T-helper 2 cell (primary cell): ENCODE results near the gene ZNF775.
A peak's percentile ranks its signal among the peaks of the same experiment; 100 is the strongest.

Experiments used
- DNase-seq, 5 experiments: peaks; one replicate each; pipeline versions ENCODE4 v3.0.0 to v3.0.0-alpha.2; 2012 to 2022

Gene ZNF775

DNA sequence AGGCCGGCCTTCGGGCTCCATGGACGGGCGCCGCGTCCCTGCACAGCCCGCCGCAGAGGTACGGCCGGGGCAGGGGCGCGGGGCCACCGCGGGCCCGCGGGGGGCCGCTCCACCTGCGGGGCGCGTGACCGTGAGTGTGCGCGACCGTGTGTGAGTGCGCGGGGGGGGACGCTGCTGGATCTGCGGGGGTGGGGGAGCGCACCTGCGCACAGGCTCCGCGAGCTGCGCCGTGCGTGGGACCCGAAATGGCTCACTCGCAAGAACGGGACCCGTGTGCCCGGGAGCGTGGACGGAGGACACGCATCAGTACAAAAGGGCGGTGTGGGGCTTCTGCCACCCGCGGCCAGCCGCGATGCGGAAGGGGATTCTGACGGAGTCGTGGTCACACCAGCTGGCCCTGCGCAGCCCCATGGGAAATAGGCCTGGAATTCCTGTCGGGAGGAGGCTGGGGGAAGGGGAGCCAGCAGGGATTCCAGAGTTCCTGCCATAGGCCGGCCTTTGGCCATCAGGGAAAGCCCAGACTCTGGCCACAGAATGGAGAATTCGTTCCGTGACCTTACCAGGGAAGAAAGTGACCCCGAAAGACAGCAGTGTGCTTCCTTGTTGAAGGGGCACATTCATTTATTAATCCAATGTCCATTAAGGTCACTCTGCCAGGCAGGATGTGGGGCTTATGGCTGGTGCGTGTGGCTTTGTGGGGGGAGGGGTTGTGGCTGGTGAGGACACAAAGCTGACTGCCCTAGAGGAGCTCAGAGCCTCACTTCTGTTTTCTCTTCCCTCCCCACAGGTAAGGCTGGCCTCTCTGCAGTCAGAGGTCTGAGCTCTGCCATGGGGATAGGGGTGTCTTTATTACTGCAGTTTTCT is 10.0 kb upstream of the ZNF775 start:
- DNase-seq: peak in 3 of 5 experiments; percentile 41 to 62 (median 53)

DNA sequence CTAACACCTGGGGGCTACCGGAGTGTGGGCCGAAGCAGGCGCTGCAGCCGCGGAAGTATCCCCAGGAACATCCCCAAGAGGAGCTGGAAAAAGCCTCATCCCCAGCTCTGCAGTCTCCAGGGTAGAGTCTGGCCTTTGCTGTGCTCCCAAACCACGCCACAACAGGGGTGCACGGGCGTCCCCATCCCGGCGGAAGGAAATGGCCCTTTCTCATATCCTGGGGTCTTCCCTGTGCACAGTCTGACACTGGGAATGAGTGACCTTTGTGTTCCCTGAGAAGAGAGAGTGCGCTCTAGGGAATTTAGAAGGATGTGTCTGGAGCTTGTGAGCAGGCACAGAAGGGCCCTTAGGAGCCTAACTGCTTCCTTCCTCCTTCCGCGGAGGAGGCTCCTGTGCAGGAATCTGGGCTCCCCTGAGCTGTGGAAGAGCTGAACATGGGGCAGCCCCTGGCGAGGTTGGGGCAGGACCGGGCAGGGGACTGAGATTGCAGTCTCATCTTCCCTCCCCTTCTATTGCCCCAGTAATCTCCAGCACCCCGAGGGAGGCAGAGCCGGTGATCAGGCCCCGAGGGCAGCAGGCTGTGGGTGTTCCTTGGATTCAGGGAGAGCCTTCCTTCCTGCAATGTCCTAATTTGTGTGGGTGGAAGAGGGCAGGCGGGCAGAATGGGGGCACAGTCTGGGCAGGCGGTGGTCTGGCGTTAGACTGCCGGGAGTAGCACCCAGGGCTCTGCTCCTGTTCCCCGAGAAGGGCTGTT is 9.2 kb upstream of the ZNF775 start:
- DNase-seq: no peak

DNA sequence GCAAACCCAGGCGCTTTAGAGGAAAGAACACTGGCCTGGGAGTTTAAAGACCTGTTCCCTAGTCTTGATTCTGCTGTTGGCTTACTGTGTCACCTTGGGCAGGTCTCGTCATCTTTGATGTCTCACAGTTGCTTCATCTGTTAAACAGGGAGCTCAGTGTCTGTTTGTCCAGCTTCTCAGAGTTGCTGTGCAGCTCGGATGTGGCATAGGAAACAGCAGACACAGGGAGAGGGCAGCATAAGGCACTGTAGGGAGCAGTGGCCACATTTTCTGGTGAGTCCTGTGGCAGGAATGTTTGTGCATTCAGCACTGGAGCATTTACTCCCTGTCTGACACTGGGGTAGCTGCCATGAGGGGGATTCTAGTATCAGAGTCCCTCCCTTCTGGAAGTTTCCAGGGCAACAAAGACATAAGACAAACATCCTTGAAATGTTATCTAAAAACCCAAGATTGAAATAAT is 8.5 kb upstream of the ZNF775 start:
- DNase-seq: no peak

DNA sequence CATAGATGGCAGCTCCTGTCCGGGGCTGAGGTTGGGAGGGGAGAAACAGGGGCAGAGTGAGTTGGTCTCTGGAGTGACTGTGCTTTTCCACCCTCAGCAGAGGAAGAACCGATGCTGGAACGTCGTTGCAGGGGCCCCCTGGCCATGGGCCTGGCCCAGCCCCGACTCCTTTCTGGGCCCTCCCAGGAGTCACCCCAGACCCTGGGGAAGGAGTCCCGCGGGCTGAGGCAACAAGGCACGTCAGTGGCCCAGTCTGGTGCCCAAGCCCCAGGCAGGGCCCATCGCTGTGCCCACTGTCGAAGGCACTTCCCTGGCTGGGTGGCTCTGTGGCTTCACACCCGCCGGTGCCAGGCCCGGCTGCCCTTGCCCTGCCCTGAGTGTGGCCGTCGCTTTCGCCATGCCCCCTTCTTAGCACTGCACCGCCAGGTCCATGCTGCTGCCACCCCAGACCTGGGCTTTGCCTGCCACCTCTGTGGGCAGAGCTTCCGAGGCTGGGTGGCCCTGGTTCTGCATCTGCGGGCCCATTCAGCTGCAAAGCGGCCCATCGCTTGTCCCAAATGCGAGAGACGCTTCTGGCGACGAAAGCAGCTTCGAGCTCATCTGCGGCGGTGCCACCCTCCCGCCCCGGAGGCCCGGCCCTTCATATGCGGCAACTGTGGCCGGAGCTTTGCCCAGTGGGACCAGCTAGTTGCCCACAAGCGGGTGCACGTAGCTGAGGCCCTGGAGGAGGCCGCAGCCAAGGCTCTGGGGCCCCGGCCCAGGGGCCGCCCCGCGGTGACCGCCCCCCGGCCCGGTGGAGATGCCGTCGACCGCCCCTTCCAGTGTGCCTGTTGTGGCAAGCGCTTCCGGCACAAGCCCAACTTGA is 7.8 kb upstream of the ZNF775 start:
- no peak for DNase-seq

DNA sequence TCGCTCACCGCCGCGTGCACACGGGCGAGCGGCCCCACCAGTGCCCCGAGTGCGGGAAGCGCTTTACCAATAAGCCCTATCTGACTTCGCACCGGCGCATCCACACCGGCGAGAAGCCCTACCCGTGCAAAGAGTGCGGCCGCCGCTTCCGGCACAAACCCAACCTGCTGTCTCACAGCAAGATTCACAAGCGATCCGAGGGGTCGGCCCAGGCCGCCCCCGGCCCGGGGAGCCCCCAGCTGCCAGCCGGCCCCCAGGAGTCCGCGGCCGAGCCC is 7.2 kb upstream of the ZNF775 start:
- no peak for DNase-seq

DNA sequence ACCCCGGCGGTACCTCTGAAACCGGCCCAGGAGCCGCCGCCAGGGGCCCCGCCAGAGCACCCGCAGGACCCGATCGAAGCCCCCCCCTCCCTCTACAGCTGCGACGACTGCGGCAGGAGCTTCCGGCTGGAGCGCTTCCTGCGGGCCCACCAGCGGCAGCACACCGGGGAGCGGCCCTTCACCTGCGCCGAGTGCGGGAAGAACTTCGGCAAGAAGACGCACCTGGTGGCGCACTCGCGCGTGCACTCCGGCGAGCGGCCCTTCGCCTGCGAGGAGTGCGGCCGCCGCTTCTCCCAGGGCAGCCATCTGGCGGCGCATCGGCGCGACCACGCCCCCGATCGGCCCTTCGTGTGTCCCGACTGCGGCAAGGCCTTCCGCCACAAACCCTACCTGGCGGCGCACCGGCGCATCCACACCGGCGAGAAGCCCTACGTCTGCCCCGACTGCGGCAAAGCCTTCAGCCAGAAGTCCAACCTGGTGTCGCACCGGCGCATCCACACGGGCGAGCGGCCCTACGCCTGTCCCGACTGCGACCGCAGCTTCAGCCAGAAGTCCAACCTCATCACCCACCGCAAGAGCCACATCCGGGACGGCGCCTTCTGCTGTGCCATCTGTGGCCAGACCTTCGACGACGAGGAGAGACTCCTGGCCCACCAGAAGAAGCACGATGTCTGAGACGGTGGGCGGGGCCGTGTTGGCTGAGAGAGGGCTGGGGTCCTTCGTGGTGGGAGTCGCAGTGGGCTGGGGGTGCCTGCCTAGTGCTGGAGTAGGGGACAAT is 6.7 kb upstream of the ZNF775 start:
- DNase-seq: no peak

DNA sequence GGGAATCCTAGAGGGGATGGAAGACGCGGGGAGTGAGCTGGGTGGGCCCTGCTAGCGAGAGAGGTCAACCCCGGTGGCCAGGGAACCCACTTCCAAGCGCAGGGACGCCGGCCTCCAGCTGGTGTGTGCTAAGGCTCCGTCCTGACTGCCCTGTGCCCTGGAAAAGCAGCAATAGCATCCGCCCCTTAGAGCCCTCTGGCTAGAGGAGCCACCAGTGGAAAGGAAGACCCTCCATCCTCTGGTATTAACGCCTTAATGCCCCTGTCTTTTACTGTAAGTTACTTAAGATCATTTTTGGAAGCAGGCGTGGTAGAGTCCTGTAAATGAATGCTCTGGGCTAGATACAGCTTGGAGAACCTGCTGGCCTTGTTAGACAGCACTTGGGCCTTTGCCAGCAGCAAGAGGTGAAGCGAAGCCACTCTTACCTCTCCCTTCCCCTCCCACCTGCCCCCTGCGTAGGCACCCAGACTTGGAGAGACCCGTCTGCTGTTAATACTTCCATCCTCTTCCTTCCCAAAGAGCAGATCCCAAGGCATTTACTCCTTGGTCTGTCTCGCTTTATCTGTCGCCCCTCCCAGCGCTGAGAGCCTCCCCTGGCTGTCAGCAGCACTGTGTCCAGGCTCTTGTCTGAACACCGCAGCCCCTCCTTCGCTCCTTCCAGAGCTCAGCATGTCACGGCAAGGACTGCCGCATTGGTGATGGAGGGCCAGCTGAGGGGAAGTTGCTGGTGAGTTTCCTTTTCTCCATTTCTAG is 5.9 kb upstream of the ZNF775 start:
- DNase-seq: no peak

DNA sequence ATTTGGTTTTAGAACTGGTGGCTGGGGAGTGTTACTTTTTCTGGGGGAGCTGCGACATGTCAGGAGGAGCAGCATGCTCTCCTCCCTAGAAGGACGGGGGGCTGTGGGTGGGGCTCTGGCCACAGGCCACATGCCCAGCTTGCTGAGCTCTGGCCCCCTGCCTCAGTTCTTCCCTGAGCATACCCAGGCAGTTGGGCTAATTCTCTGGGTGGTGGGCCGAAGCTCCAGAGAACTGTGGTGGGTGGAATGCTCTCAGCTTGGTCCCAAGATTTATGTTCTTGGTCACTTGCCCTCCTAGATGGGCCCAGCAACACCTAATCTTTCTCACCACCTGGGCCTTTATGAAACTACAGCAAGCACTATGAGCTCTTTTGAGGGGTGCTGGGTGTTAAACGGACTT is 5.1 kb upstream of the ZNF775 start:
- DNase-seq: no peak

DNA sequence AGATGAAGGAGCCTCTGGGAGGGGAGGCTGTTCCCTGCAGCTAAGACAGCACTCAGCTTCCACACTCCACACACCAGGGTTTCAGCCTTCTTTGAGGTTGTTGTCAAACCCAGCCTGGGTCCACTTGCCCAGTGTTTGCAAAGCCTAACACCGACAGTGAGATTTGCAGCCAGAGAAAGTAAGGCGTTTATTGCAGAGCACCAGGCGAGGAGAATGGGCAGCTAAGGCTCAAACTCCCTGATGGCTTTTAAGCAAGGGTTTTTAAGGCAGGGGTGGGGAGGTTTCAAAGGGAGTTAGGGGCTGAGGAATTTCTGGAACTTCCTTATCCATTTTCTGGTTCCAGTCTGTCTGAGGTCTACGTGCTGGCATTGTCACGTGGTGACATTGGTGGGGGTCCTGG is 4.7 kb upstream of the ZNF775 start:
- DNase-seq: no peak

DNA sequence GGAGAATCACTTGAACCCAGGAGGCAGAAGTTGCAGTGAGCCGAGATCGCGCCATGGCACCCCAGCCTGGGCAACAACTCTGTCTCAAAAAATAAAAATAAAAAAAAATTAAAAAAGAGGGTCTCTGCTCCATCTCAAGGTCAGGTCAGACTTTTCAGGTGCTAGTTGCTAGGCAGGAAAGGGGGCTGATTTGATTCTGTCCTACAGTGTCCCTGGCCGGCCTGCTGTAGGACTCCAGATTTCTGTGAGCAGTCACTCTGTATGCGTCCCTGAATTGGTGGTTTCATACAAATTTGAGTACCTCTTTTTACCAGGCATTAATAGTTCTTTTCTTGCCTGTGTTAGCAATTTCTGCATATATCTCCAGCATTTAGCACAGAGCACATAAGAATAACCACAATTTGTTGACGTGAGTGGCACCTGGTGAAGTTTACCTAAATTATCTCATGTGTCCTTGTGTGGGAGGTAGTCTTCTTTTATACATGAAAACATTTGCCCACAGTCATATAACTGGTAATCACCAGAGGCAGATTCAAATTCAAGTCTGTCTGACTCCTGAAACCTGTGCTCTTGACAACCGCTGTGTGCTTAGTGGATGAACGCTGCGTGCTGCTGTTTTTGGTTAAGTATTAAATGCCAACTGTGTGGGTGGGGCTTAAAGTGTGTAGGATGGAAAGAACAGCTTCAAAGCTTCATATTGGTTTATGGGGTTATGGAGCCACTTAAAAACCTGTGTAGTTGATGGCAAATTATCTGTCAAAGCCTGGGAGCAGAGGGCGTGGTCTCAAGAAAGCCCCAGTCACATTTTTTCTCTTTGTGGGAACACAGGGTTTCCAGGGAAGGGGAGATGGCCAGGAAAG is 3.2 kb upstream of the ZNF775 start:
- peak in 1 of 5 experiments; percentile 80 for DNase-seq

DNA sequence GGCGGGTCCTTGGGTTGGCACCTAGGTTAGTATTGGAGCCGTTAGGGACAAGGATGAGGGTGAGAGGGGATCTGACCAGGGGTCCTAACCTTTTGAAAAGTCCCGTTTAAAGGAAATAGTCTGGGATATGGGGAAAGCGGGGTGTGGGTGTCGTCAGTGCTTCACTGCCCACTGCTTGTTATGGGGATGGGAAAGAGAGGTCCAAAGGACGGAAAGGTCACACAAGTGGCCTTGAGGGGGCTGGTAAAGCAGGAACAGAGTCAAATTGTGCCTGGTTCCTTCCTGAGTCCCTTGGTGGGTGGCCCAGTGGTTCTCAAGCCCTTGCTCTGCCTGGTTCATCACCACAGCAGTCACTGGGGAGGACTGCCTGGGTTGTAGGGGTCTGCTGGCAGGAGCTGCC is 2.6 kb upstream of the ZNF775 start:
- DNase-seq: no peak

DNA sequence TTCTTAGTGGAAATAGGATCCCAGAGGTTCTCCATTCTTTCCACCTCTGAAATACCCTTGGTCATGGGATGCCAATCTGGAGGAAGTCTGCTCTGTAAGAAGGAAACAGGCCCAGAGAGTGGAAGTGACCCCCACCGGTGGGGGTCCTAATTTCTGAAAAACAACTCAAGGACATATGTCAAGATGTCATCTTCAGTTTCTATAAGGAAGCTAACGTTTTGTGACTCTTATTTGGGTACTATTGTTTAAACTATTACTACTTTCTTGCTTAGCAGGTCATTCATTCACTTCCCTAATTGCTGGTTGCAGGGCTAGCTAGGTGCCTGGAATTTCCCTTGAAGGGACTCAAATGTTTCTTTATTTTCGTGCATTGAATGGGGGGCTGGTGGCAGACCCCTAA is 1.9 kb upstream of the ZNF775 start:
- DNase-seq: no peak

DNA sequence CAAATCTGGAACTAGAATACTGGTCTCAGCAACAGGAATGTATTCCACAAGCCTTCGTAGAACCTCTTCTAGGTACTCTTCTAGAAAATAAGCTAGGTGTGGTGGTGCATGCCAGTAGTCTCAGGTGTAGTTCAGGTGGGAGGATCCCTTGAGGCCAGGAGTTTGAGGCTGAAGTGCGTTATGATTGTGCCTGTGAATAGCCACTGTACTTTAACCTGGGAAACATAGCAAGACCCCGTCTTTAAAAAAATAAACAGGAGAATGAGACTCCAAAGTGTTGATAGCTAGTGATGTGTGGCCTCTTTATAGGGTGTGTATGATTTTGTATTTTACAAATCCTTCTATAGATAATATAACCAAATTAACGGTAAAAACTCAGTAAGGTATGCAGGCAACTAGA is 1.5 kb upstream of the ZNF775 start:
- DNase-seq: no peak

DNA sequence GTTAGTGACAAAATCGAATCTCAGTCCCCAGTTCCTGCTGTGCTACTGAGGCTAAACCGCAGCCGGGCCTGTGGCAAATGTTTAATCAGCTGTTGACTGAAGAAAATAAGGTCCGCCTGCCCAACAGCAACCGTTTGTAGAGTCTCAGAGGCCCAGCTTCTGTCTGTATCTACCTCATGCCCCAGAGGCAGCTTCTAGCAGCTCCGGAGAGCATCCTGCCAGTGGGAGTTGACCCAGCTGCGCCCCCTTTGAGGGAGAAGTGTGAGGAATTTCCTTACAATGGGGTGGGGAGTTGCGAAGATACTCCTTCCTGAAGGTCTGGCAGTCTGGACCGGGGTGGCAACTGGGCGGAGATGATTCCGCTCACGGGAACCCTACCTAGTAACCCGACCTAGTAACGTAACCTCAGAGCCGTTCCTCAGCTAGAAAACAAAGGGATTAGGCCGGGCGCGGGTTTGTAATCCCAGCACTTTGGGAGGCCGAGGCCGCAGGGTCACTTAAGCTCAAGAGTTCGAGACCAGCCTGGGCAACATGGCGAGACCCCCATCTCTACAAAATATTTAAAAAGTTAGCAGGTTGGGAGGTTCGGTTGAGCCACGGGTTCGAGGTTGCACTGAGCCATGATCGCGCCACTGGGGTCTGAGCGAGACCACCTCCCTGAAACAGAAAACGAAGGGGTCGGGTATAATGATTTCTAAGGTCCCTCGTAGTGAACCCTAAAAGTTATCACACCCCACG is 846 bp upstream of the ZNF775 start:
- DNase-seq: peak in 3 of 5 experiments; percentile 27 to 79 (median 68)

DNA sequence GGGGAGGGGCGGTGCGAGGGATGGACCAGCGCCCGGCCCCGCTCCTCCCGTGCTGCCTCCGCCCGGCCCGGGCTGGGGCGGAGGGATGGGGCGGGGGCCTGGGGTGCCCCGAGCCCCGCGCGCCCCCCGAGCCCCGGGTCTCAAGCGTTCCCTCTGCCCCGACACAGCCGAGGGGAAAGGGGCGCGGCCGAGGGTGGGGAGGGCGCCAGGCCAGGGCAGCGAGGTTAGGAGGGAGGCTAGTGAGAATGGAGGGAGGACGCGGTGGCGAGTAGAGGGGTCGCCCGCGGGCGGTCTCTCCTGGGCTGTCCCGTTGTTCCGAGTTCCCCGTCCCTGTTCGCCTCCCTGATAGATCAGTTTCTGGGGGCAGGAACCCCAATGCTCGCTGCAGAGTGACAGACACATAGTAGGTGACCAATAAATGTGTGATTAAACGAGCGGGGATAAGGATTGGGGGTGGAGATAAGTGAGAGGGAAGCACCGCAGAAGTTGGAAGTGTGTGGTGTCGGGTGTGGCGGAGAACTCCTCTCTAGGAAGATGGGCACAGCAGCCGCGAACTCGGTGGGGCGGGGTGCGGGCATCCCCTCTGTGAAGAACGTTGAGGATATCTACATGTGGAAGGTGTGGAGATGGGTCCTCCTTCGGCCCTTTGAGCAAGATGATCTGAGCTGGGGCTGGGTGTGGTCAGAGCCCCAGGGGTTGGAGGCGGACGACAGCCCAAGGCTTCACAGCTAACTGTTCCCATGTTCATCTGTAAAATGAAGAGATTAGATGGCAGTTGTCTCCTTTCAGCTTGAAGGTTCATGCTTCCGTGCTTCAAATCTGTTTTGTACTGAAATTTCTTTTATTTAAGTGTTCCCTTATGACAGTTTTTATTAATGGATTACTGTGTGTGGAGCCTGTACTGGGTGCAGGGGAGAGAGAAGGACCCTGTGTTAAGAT is 580 bp downstream of the ZNF775 start:
- peak in 1 of 5 experiments; percentile 17 for DNase-seq

DNA sequence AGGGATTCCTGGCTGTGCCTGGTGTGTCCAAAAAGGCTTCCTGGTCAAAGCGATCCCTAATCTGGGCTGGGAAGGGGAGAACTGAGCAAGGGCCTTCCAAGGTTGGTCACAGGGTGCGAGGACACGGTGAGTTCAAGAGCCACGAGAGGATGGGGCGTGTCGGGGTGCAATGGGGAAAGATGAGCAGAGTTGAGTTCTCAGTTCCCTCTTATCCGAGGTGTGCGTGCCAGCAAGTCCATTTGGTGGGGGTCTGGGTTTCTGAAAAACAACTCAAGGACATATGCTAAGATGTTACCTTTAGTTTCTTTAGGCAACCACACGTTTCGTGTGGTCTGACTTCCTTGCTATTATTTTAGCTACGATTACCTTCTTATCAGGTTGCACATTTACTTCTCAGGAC is 1.3 kb downstream of the ZNF775 start:
- no peak for DNase-seq

DNA sequence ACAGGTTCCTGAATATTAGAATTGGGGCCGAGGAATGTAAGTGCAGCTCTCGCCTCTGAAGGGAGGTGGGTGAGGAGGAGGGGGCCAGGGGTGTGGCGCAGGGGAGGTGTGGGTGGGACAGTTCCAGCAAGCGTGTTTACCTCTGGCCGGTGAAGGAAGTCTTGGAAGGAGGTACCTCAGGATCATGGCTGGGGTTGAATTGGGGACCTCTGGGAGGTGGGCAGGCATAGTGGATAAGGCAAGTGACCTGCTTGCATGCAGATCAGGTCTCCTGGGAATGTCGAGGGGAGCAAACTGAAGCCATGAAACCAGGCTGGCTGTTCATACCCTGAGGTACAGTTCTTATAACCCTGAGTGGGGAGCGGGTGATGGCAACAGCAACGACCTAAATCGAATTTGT is 2.0 kb downstream of the ZNF775 start:
- DNase-seq: no peak

DNA sequence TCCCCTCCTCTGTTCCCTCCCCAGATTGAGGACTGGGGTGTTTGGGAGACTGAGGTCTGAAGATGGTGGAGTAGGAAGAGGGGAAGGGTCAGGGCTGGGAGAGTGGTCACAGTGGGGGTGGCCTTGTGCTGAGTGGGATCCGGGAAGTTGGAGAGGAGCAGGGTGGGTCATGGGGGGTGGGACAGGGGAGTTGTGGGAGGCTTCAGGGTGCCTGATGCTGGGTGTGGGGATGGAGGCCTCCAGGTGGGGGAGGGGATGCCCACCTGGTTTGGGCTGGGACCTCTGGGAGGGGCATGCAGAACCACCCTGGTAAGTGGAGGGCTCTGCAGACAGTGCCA is 2.6 kb downstream of the ZNF775 start:
- no peak for DNase-seq
